ENCODE data around the gene ABLIM1.

GRCh38 chr10:114678820-114679219, 20.7 kb upstream of the ABLIM1 start:
- TF ChIP-seq CTCF (conservative IDR thresholded peaks at IDR 0.05; ENCODE audit: low read depth, low read length) (no peak), EZH2 (IDR thresholded peaks at IDR 0.05; ENCODE audit: borderline replicate concordance, low read depth, low read length, poor library complexity, severe bottlenecking) (no peak)
